Body of pancreas (tissue), 4 donors: ENCODE measurements around the gene TAF1C. TPM values are rescaled to one million over a fixed set of nuclear protein-coding genes. Genes with fewer than 3 reads are reported as not detected.
A peak's percentile ranks its signal among the peaks of the same experiment; 100 is the strongest.

ENCODE experiments used
- ATAC-seq: fragments of 150-250 bp; one replicate; pipeline ENCODE4 v1.9.1; 2016
- DNase-seq, 4 donors: peaks; one replicate each; pipeline ENCODE4 v3.0.0-alpha.2; 2019
- H3K27ac ChIP-seq, 4 donors: fragments of 200-600 bp; sonication (generic); 1 replicate in 3 of 4; 2 replicates in 1 of 4; pipeline versions ENCODE4 v1.5.1 to v1.6.1; 2016 to 2019; ENCODE audit warnings: mild to moderate bottlenecking in 1 of 4, mixed read lengths in 1 of 4, moderate library complexity in 1 of 4
- H3K27me3 ChIP-seq, 2 donors: fragments of 200-600 bp; sonication (generic); one replicate each; pipeline ENCODE4 v1.6.0; 2016; ENCODE audit warnings: mild to moderate bottlenecking in 1 of 2
- H3K36me3 ChIP-seq, 2 donors: fragments of 200-600 bp; sonication (generic); replicated peaks in 1 of 2; 2 replicates each; pipeline ENCODE4 v1.5.1; 2016; ENCODE audit warnings: low read depth in 2 of 2; ENCODE audit not compliant: insufficient read depth in 1 of 2
- H3K4me1 ChIP-seq: fragments of 200-600 bp; sonication (generic); one replicate; pipeline ENCODE4 v1.6.0; 2016
- H3K4me3 ChIP-seq, 2 donors: fragments of 200-600 bp; sonication (generic); 1 replicate in 1 of 2; 2 replicates in 1 of 2; pipeline ENCODE4 v1.5.1; 2016 to 2019
- H3K9me3 ChIP-seq, 3 donors: fragments of 200-600 bp; sonication (generic); 1 replicate in 2 of 3; 2 replicates in 1 of 3; pipeline ENCODE4 v1.5.1; 2016
- POLR2A ChIP-seq, 3 donors: fragments of 450-650 bp; IDR thresholded peaks; one replicate each; pipeline ENCODE4 v1.6.1; 2016; ENCODE audit warnings: antibody characterized with exemption in 3 of 3, mild to moderate bottlenecking in 2 of 3
- WGBS, 2 donors: methylation state at CpG; one replicate each; pipeline ENCODE4 v1.1.5; 2017; 5-methylcytosine and 5-hydroxymethylcytosine counted together
- intact Hi-C: fragments of 100-400 bp; cut with DNase I; formaldehyde crosslinking; loops from one replicate; pipeline ENCODE4 v1.15.1; 2023
- total RNA-seq, 2 donors: library from RNA; depleted of rRNA; stranded (reverse); fragments of >200 nt; gene quantifications; one replicate each; pipeline ENCODE4 v1.1.0, GENCODE V29; 2016
- TF ChIP-seq, protein P1 (sequence below), 7 experiments: fragments of 450-650 bp in 4 of 7; fragments of 200-600 bp in 3 of 7; sonication (generic) in 3 of 7; IDR thresholded peaks; one replicate each; pipeline ENCODE4 v1.5.1; 2016 to 2019; ENCODE audit warnings: antibody characterized with exemption in 7 of 7

TAF1C gene
- total RNA-seq, 2 donors from 2014 or later = 33.5 to 80.8 TPM

DNA sequence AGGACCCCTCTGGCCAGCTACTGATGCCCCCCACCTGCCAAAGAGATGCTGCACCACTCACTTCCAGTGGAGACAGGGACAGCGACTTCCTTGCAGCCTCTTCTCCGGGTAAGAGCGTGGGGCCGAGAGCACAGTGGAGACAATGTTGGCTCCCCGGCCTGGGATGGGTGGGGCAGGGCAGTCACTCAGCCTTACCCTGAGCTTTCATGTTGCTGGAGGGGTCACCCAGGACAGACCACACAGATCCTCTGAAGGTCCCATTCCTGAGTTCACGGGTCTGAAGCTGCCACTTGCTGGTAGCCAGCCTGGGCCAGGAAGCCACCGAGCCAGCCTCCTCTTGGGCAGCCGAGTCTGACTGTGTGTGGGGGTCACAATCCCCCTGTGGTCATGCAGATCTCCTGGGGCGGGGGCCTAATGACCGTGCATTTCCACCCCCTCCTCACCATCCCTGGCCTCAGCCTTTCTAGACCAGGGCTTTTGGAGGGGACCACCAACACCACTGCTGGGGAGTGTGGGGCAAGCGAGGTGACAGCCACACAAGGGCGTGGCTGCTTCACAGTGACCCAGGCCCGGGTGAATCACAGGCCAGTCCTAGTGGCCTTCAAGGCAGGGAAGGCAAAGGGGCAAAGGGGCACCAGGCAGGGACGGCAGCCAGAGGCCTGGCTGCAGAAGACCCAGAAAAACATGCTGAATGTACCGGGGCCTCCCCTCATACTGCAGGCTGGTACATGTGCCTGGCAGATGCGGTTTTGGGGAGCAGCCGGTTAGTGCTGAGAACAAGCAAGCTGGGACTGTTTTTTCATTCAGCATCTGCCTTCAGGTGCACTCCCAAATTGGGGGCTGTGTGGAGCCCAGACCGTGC, 10.4 kb downstream of the TAF1C start:
- DNase-seq (no peak), ATAC-seq (no peak)
- no peaks in the 10 kb centered on the region for H3K9me3 ChIP-seq
- peaks cover 24% of the 10 kb centered on the region for H3K4me1 ChIP-seq
- TF ChIP-seq POLR2A (IDR thresholded peaks at IDR 0.05) = no peak
- TF ChIP-seq, protein P1, sequence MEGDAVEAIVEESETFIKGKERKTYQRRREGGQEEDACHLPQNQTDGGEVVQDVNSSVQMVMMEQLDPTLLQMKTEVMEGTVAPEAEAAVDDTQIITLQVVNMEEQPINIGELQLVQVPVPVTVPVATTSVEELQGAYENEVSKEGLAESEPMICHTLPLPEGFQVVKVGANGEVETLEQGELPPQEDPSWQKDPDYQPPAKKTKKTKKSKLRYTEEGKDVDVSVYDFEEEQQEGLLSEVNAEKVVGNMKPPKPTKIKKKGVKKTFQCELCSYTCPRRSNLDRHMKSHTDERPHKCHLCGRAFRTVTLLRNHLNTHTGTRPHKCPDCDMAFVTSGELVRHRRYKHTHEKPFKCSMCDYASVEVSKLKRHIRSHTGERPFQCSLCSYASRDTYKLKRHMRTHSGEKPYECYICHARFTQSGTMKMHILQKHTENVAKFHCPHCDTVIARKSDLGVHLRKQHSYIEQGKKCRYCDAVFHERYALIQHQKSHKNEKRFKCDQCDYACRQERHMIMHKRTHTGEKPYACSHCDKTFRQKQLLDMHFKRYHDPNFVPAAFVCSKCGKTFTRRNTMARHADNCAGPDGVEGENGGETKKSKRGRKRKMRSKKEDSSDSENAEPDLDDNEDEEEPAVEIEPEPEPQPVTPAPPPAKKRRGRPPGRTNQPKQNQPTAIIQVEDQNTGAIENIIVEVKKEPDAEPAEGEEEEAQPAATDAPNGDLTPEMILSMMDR (IDR thresholded peaks at IDR 0.05) = no peak
- H3K27me3 ChIP-seq = no peaks in the 10 kb centered on the region
- intact Hi-C loops = no loop called here
- H3K36me3 ChIP-seq = peaks cover 0 to 17% of the 10 kb centered on the region in 2 donors
- WGBS, 2 donors = 53 to 64% methylated on average over 2 to 18 of the region's 18 CpGs
- no peak overlapping the region for H3K4me3 ChIP-seq
- H3K27ac ChIP-seq = peak overlapping the region; percentile 49 to 70 (median 54)

DNA sequence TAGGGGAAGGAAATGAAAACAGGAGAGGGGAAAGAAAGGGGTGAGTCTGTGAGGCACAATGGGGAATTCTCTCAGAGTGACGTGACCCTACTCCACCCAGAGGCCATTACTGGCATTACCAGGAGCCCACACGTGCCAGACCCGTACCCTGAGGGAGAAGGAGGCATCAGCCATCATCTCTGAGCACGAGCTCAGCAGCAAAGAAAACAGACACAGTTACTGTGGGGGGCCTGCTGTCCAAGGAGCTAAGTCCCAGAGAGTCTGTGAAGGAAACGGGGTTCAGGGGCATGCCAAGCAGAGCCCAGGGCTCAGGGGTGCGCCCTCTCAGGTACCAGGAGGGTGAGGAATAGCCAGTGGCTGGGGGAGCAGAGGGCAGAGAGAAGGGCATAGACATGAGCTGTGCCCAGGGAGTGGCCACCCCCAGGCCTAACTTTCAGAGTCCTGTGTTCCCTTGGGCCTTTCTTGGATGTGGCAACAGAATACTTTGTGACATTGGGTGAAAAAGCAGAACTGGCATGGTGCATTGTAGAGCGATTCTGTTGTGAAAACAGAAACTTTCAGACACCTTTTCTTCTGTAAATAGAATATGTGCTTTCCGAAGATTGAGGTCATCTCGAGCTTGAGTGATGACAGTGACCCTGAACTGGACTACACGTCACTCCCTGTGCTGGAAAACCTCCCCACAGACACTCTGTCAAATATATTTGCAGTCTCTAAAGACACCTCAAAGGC, 11.3 kb downstream of the TAF1C start:
- ATAC-seq (peak; percentile 79), DNase-seq (peak; percentile 53 to 74 (median 68))
- Histone ChIP-seq H3K27ac (peak overlapping the region in 2 of 4 donors; percentile 49 to 70), H3K4me1 (peaks cover 24% of the 10 kb centered on the region), H3K4me3 (no peak overlapping the region), H3K27me3 (no peaks in the 10 kb centered on the region), H3K9me3 (no peaks in the 10 kb centered on the region), H3K36me3 (peaks cover 0 to 9% of the 10 kb centered on the region in 2 donors)
- WGBS, 2 donors = 15 to 21% methylated on average over 9 to 10 of the region's 10 CpGs
- intact Hi-C loops = no loop called here
- TF ChIP-seq, protein P1 (IDR thresholded peaks at IDR 0.05) = peak; percentile 54 to 90 (median 84)
- no peak for TF ChIP-seq POLR2A (IDR thresholded peaks at IDR 0.05)

DNA sequence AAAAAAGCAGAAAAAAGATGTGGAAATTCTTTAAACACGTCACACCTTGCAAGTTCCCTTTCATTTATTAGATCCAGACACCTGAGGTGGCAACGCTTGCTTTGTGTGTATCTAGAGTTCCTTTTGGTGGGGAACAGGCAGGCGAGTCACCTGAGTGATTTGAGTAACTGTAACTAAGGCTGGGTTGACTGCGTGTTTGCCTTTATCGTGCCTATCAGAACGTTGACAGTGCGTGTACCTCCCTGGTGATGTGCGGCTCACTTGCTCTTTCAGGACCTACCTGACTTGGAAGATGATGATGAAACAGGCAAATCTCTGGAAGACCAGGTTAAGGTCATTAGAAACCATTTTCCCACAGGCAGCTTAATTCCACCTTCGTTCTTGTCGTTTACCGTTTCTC, 12.5 kb downstream of the TAF1C start:
- DNase-seq = no peak
- 48 to 59% methylated on average over 11 of the region's 11 CpGs for WGBS, 2 donors
- intact Hi-C loops = no loop called here
- Histone ChIP-seq H3K4me1 (peaks cover 24% of the 10 kb centered on the region), H3K36me3 (peaks cover 0 to 6% of the 10 kb centered on the region in 2 donors), H3K27me3 (no peaks in the 10 kb centered on the region), H3K27ac (no peak overlapping the region), H3K4me3 (no peak overlapping the region), H3K9me3 (no peaks in the 10 kb centered on the region)
- no peak for TF ChIP-seq POLR2A (IDR thresholded peaks at IDR 0.05)
- TF ChIP-seq, protein P1 (IDR thresholded peaks at IDR 0.05) = no peak
- ATAC-seq = no peak

DNA sequence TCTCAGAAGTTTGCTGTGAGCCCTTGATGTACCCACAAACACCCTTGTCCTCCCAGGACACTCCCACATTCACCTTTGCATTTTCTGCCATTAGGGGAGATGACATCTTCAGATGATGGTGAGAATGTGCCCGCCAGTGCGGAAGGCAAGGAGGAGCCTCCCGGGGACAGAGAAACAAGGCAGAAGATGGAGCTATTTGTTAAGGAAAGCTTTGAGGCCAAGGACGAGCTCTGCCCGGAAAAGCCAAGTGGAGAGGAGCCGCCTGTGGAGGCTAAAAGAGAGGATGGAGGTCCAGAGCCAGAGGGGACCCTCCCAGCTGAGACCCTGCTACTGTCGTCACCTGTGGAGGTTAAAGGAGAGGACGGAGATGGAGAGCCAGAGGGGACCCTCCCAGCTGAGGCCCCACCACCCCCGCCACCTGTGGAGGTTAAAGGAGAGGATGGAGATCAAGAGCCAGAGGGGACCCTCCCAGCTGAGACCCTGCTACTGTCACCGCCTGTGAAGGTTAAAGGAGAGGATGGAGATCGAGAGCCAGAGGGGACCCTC, 17.0 kb downstream of the TAF1C start:
- TF ChIP-seq POLR2A (IDR thresholded peaks at IDR 0.05) = no peak
- TF ChIP-seq, protein P1 (IDR thresholded peaks at IDR 0.05) = no peak
- no peaks in the 10 kb centered on the region for H3K36me3 ChIP-seq
- H3K27me3 ChIP-seq = no peaks in the 10 kb centered on the region
- intact Hi-C loops = no loop called here
- no peak overlapping the region for H3K27ac ChIP-seq
- H3K9me3 ChIP-seq = no peaks in the 10 kb centered on the region
- DNase-seq (no peak), ATAC-seq (no peak)
- H3K4me3 ChIP-seq = no peak overlapping the region
- 57 to 72% methylated on average over 9 to 11 of the region's 11 CpGs for WGBS, 2 donors
- no peaks in the 10 kb centered on the region for H3K4me1 ChIP-seq
